ENCODE results near the gene GPR37L1. TPM values are rescaled to one million over a fixed set of nuclear protein-coding genes. Genes with fewer than 3 reads are reported as not detected.

GPR37L1 gene
- total RNA-seq, 1 donor from 2014 or later: 0.09 TPM

- Mint-ChIP-seq H3K4me1 (peaks cover 46% of the 10 kb centered on the region), H3K36me3 (no peaks in the 10 kb centered on the region), H3K9me3 (no peaks in the 10 kb centered on the region)
Measured at GRCh38 chr1:202162418-202163280, 39.9 kb downstream of the GPR37L1 start.

GRCh38 chr1:202163281-202164270 is 40.9 kb downstream of the GPR37L1 start:
- Mint-ChIP-seq H3K27me3 (ENCODE audit: low read depth) (no peaks in the 10 kb centered on the region), H3K4me3 (no peak overlapping the region), H3K27ac (peak overlapping the region; percentile 43), H3K4me1 (peaks cover 55% of the 10 kb centered on the region), H3K36me3 (no peaks in the 10 kb centered on the region), H3K9me3 (no peaks in the 10 kb centered on the region)
- no peak for TF ChIP-seq CTCF (IDR thresholded peaks at IDR 0.05; ENCODE audit: unreplicated experiment)
- DNase-seq (ENCODE audit: low spot score in 2 of 2, unreplicated experiment in 2 of 2): no peak

More at GRCh38 chr1:202162418-202163280, 39.9 kb downstream of the GPR37L1 start:
- DNase-seq (ENCODE audit: low spot score in 2 of 2, unreplicated experiment in 2 of 2): no peak
- Mint-ChIP-seq H3K27me3 (ENCODE audit: low read depth) (no peaks in the 10 kb centered on the region), H3K4me3 (no peak overlapping the region), H3K27ac (peak overlapping the region; percentile 72)
- no peak for TF ChIP-seq CTCF (IDR thresholded peaks at IDR 0.05; ENCODE audit: unreplicated experiment)

GRCh38 chr1:202164271-202165037 is 41.7 kb downstream of the GPR37L1 start:
- H3K4me1 Mint-ChIP-seq: peaks cover 53% of the 10 kb centered on the region
- H3K36me3 Mint-ChIP-seq: no peaks in the 10 kb centered on the region
- no peaks in the 10 kb centered on the region for H3K27me3 Mint-ChIP-seq (ENCODE audit: low read depth)
- TF ChIP-seq CTCF (IDR thresholded peaks at IDR 0.05; ENCODE audit: unreplicated experiment): no peak
- H3K4me3 Mint-ChIP-seq: no peak overlapping the region
- no peaks in the 10 kb centered on the region for H3K9me3 Mint-ChIP-seq
- H3K27ac Mint-ChIP-seq: peak overlapping the region; percentile 73
- no peak for DNase-seq (ENCODE audit: low spot score in 2 of 2, unreplicated experiment in 2 of 2)

- no peaks in the 10 kb centered on the region for H3K9me3 Mint-ChIP-seq
- DNase-seq (ENCODE audit: low spot score in 2 of 2, unreplicated experiment in 2 of 2): no peak
- peak overlapping the region; percentile 43 for H3K27ac Mint-ChIP-seq
- no peak overlapping the region for H3K4me3 Mint-ChIP-seq
- H3K36me3 Mint-ChIP-seq: no peaks in the 10 kb centered on the region
- H3K4me1 Mint-ChIP-seq: peaks cover 51% of the 10 kb centered on the region
- no peaks in the 10 kb centered on the region for H3K27me3 Mint-ChIP-seq (ENCODE audit: low read depth)
- TF ChIP-seq CTCF (IDR thresholded peaks at IDR 0.05; ENCODE audit: unreplicated experiment): no peak
Measured at GRCh38 chr1:202165267-202165941, 42.7 kb downstream of the GPR37L1 start.
